ENCODE results near the gene UFSP1.

The UFSP1 gene

GRCh38 chr7:100895956-100896731 is 6.6 kb upstream of the UFSP1 start:
- DNase-seq (ENCODE audit: low read depth in 4 of 4, low spot score in 1 of 4): no peak

GRCh38 chr7:100895701-100895955 is 6.1 kb upstream of the UFSP1 start, which contains the start of gene ACHE:
Gene ACHE (minus strand): TSS chr7:100895888. CDS start chr7:100894232, 1,656 bp downstream.
- DNase-seq (ENCODE audit: low read depth in 4 of 4, low spot score in 1 of 4): no peak

- no peak for DNase-seq (ENCODE audit: low read depth in 4 of 4, low spot score in 1 of 4)
These were observed 5.6 kb upstream of the UFSP1 start for GRCh38 chr7:100894860-100895700.

GRCh38 chr7:100893910-100894721 is 4.6 kb upstream of the UFSP1 start:
- no peak for DNase-seq (ENCODE audit: low read depth in 4 of 4, low spot score in 1 of 4)

- DNase-seq (ENCODE audit: low read depth in 4 of 4, low spot score in 1 of 4): no peak
These were observed 3.9 kb upstream of the UFSP1 start for GRCh38 chr7:100893318-100893895.

GRCh38 chr7:100892364-100893317 is 3.1 kb upstream of the UFSP1 start:
- DNase-seq (ENCODE audit: low read depth in 4 of 4, low spot score in 1 of 4): no peak

- no peak for DNase-seq (ENCODE audit: low read depth in 4 of 4, low spot score in 1 of 4)
These were observed 2.2 kb upstream of the UFSP1 start for GRCh38 chr7:100891568-100892247.

- DNase-seq (ENCODE audit: low read depth in 4 of 4, low spot score in 1 of 4): no peak
These were observed 1.4 kb upstream of the UFSP1 start for GRCh38 chr7:100890653-100891567.

GRCh38 chr7:100888291-100888987 is 1.1 kb downstream of the UFSP1 start:
- DNase-seq (ENCODE audit: low read depth in 4 of 4, low spot score in 1 of 4): no peak

- DNase-seq (ENCODE audit: low read depth in 4 of 4, low spot score in 1 of 4): no peak
These were observed 1.8 kb downstream of the UFSP1 start for GRCh38 chr7:100887516-100888290.

- DNase-seq (ENCODE audit: low read depth in 4 of 4, low spot score in 1 of 4): no peak
These were observed 2.5 kb downstream of the UFSP1 start for GRCh38 chr7:100886936-100887515.

GRCh38 chr7:100886142-100886935 is 3.2 kb downstream of the UFSP1 start:
- DNase-seq (ENCODE audit: low read depth in 4 of 4, low spot score in 1 of 4): no peak

- DNase-seq (ENCODE audit: low read depth in 4 of 4, low spot score in 1 of 4): no peak
These were observed 3.9 kb downstream of the UFSP1 start for GRCh38 chr7:100885440-100886141.

- DNase-seq (ENCODE audit: low read depth in 4 of 4, low spot score in 1 of 4): no peak
These were observed 4.6 kb downstream of the UFSP1 start for GRCh38 chr7:100884736-100885439.
